OCI-LY1 (cell line): ENCODE results near the gene PARD3.

Source experiments
- CTCF ChIP-seq: fragments of 200-600 bp; sonication (generic), shearing (Covaris generic); IDR thresholded peaks from 2 replicates; pipeline ENCODE4 v1.5.1; 2017; ENCODE audit warnings: mild to moderate bottlenecking, antibody characterized with exemption, low read length, moderate library complexity, mixed read lengths
- EZH2 ChIP-seq: fragments of 200-600 bp; sonication (generic), shearing (Covaris generic); IDR thresholded peaks from 2 replicates; pipeline ENCODE4 v1.8.0; 2017; ENCODE audit warnings: borderline replicate concordance, mixed run types, mild to moderate bottlenecking, antibody characterized with exemption, low read length, moderate library complexity, mixed read lengths

- no peak for TF ChIP-seq CTCF
- no peak for TF ChIP-seq EZH2
These were observed 80.2 kb downstream of the PARD3 start for GRCh38 chr10:34734918-34735317.
